Measurements from ENCODE around the gene CTNS.

GRCh38 chr17:3603119-3603869 lies 33.3 kb upstream of the CTNS start:
- TF ChIP-seq CTCF (IDR thresholded peaks at IDR 0.05) (no peak), EP300 (IDR thresholded peaks at IDR 0.05) (no peak)
